Kidney (tissue), 14 donors: ENCODE data around the gene KERA. TPM values are rescaled to one million over a fixed set of nuclear protein-coding genes. Genes with fewer than 3 reads are reported as not detected.

ENCODE experiments used
- DNase-seq, 5 donors: peaks; one replicate each; pipeline ENCODE4 v3.0.0-alpha.2; 2013 to 2020
- FAIRE-seq: peaks from 2 replicates; lab custom pipeline; 2012; peaks lifted over from hg19 to GRCh38; lab: Jason Lieb, UNC
- H3K27ac ChIP-seq, 2 donors: one replicate each; pipeline ENCODE4 v1.7.0; 2013; ENCODE audit warnings: low read depth in 2 of 2, low read length in 2 of 2, inconsistent platforms in 1 of 2
- H3K27me3 ChIP-seq: one replicate; pipeline ENCODE4 v1.7.1; 2013; ENCODE audit warnings: low read length, inconsistent platforms; ENCODE audit not compliant: control insufficient read depth, insufficient read depth
- H3K36me3 ChIP-seq, 3 donors: one replicate each; pipeline versions ENCODE4 v1.7.0 to v1.7.1; 2013; ENCODE audit warnings: low read length in 3 of 3, control low read depth in 1 of 3, inconsistent platforms in 1 of 3; ENCODE audit not compliant: insufficient read depth in 3 of 3, control insufficient read depth in 2 of 3
- H3K4me1 ChIP-seq, 3 donors: one replicate each; pipeline versions ENCODE4 v1.7.0 to v1.7.1; 2013; ENCODE audit warnings: low read length in 3 of 3, inconsistent platforms in 1 of 3, low read depth in 1 of 3; ENCODE audit not compliant: control insufficient read depth in 2 of 3, insufficient read depth in 2 of 3
- H3K4me3 ChIP-seq, 3 donors: one replicate each; pipeline versions ENCODE4 v1.7.0 to v1.8.1; 2013; ENCODE audit warnings: low read length in 3 of 3, control low read depth in 1 of 3, inconsistent platforms in 1 of 3
- H3K9ac ChIP-seq, 3 donors: one replicate each; pipeline versions ENCODE4 v1.7.0 to v1.7.1; 2013; ENCODE audit warnings: low read length in 3 of 3, control low read depth in 1 of 3, inconsistent platforms in 1 of 3
- H3K9me3 ChIP-seq, 3 donors: one replicate each; pipeline versions ENCODE4 v1.7.0 to v1.7.1; 2013; ENCODE audit warnings: low read length in 3 of 3, control low read depth in 1 of 3, inconsistent platforms in 1 of 3; ENCODE audit not compliant: control insufficient read depth in 2 of 3, insufficient read depth in 1 of 3
- intact Hi-C: fragments of 100-400 bp; cut with DNase I; formaldehyde crosslinking; loops from one replicate; pipeline ENCODE4 v1.11.1; 2022
- polyA plus RNA-seq: library from polyadenylated mRNA; stranded (reverse); fragments of 350-450 nt; fragmentation: Illumina TruSeq; extraction: RNeasy Lipid Tissue Mini Kit (QIAGEN cat#74804); gene quantifications from one replicate; pipeline ENCODE4 v1.2.3, GENCODE V29; 2014; ENCODE audit warnings: low read depth, low replicate concordance; ENCODE audit not compliant: insufficient read depth
- total RNA-seq: library from RNA; stranded (reverse); fragmentation: NEBNext Ultra II Directional; extraction: Animal tissue kit (Norgen Biotek cat#: 25700); gene quantifications from one replicate; pipeline ENCODE4 v1.2.1, GENCODE V29; 2021
- TF ChIP-seq, protein P1 (sequence below): IDR thresholded peaks from 3 replicates; pipeline ENCODE4 v1.5.1; 2012; ENCODE audit warnings: mild to moderate bottlenecking, moderate library complexity, borderline replicate concordance; ENCODE audit not compliant: insufficient read depth; ENCODE audit errors: extremely low read depth
- donor health status: control.
- donor health status: control.
- donor health status: control.
- donor health status: control.
- donor health status: control.
- donor health status: DM: yes; HTN: yes; CAD: no.
- donor health status: Normal renal cell carcinoma (clear cell type).

Gene KERA
- total and polyA plus RNA-seq, 2 donors from 2014 or later: not detected

- no peaks in the 10 kb centered on the region for H3K27me3 ChIP-seq
- H3K27ac ChIP-seq: no peak overlapping the region
- no peaks in the 10 kb centered on the region for H3K36me3 ChIP-seq
- no peak overlapping the region for H3K4me3 ChIP-seq
- H3K9ac ChIP-seq: no peak overlapping the region
- FAIRE-seq (no peak), DNase-seq (no peak)
- H3K9me3 ChIP-seq: no peaks in the 10 kb centered on the region
- TF ChIP-seq, protein P1, sequence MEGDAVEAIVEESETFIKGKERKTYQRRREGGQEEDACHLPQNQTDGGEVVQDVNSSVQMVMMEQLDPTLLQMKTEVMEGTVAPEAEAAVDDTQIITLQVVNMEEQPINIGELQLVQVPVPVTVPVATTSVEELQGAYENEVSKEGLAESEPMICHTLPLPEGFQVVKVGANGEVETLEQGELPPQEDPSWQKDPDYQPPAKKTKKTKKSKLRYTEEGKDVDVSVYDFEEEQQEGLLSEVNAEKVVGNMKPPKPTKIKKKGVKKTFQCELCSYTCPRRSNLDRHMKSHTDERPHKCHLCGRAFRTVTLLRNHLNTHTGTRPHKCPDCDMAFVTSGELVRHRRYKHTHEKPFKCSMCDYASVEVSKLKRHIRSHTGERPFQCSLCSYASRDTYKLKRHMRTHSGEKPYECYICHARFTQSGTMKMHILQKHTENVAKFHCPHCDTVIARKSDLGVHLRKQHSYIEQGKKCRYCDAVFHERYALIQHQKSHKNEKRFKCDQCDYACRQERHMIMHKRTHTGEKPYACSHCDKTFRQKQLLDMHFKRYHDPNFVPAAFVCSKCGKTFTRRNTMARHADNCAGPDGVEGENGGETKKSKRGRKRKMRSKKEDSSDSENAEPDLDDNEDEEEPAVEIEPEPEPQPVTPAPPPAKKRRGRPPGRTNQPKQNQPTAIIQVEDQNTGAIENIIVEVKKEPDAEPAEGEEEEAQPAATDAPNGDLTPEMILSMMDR: no peak
- no peaks in the 10 kb centered on the region for H3K4me1 ChIP-seq
- intact Hi-C loops: no loop called here
Measured at GRCh38 chr12:91104812-91105466, 47.1 kb upstream of the KERA start.

DNA sequence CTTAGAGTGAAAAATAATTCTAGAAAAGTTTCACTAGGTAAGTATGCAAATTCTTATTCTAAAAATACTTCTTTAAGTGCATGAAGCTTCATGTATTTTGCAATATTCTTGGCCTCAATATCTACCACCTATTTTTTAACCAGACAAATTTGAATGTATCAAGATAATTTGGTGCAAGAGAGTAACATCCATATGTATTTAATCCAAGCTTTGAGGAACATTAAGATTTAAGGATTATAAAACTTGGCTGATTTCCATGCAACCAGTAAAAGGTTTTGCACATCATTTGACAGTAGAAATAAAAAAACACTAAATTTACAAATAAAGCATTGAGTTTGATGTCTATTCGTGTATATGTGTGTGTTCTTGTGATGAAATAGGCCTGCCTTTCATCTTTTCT, 45.8 kb upstream of the KERA start:
- Histone ChIP-seq H3K27ac (no peak overlapping the region), H3K9me3 (no peaks in the 10 kb centered on the region), H3K4me3 (no peak overlapping the region), H3K36me3 (no peaks in the 10 kb centered on the region), H3K4me1 (no peaks in the 10 kb centered on the region), H3K27me3 (no peaks in the 10 kb centered on the region), H3K9ac (no peak overlapping the region)
- intact Hi-C loops: no loop called here
- FAIRE-seq (no peak), DNase-seq (no peak)
- TF ChIP-seq, protein P1: no peak

DNA sequence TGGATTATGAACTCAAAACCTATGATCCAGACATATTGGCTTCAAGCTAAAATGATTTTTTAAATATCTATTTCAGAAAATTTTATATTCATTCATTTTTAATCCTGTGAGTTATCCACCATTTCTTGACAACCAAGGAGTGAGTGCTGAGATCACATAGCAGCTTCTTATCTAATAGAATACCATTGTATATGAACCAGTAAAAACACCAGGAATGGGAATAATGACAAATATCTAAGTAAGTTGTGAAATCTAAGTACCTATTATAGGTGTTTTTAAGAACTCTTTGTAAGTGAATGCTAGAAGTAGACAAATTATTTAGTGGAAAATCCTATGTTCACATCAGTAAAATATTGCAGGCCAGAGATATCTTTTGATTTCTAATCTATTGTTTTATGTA, 45.3 kb upstream of the KERA start:
- no peak for FAIRE-seq
- Histone ChIP-seq H3K9me3 (no peaks in the 10 kb centered on the region), H3K9ac (no peak overlapping the region), H3K4me1 (no peaks in the 10 kb centered on the region), H3K27me3 (no peaks in the 10 kb centered on the region), H3K36me3 (no peaks in the 10 kb centered on the region), H3K27ac (no peak overlapping the region), H3K4me3 (no peak overlapping the region)
- DNase-seq: no peak
- intact Hi-C loops: no loop called here
- TF ChIP-seq, protein P1: no peak

GRCh38 chr12:91100906-91101305, 43.1 kb upstream of the KERA start:
- H3K27ac ChIP-seq: no peak overlapping the region
- no peaks in the 10 kb centered on the region for H3K9me3 ChIP-seq
- no peak overlapping the region for H3K9ac ChIP-seq
- TF ChIP-seq, protein P1: no peak
- no peaks in the 10 kb centered on the region for H3K4me1 ChIP-seq
- H3K36me3 ChIP-seq: no peaks in the 10 kb centered on the region
- H3K27me3 ChIP-seq: no peaks in the 10 kb centered on the region
- FAIRE-seq (no peak), DNase-seq (no peak)
- intact Hi-C loops: no loop called here
- H3K4me3 ChIP-seq: no peak overlapping the region
